Measurements from ENCODE around the gene DEGS2. TPM values are rescaled to one million over a fixed set of nuclear protein-coding genes. Genes with fewer than 3 reads are reported as not detected.

The DEGS2 gene
- total and polyA plus RNA-seq, 7 experiments from 2014 or later: 0.19 to 1.0 (median 0.44) TPM; not detected in 1

DNA sequence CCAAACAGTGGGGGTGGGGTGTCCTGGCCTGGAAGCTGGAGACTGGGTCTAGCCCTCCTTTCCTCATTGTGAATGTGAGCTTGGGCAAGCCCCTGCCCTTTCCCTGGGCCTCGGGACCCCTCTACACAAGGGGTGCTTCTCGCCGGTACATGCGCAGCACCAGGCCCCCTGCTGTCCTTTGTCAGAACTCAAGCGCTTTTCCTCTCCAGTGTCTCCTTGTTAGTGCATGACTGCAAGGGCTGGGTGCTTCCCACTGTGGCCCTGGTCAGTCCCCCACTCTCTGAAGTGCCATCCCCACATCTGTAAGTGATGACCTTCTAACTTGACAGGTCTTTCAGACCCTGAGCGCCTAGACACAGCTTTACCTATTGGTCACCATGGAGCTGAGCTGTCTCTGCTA lies 44.2 kb downstream of the DEGS2 start:
- ATAC-seq (no peak), DNase-seq (no peak)
- ChIA-PET CTCF (interaction anchor here (0.7 to 35.2 kb wide), 5 partner anchors 9 to 77 kb away, joined by 3 to 758 read pairs (median 4); partner anchors contain the start of gene EVL), POLR2A (interaction anchor here (59.0 kb wide), 1 partner anchor 50 kb away, joined by 2344 read pairs; the partner anchor contains the start of gene EVL)
- Mint-ChIP-seq H3K27ac (peak overlapping the region in 7 of 9 donors; percentile 40 to 87 (median 67)), H3K27me3 (no peaks in the 10 kb centered on the region), H3K36me3 (peaks cover 19 to 37% (median 26%) of the 10 kb centered on the region in 5 donors), H3K4me3 (no peak overlapping the region), H3K4me1 (peaks cover 42 to 70% (median 50%) of the 10 kb centered on the region in 7 donors), H3K9me3 (no peaks in the 10 kb centered on the region)
- no peak overlapping the region for H3K4me3 ChIP-seq (ENCODE audit: low read length)
- H3K27ac ChIP-seq (ENCODE audit: low read depth, low read length): no peak overlapping the region
- peaks cover 41 to 98% (median 42%) of the 10 kb centered on the region in 3 experiments for H3K36me3 ChIP-seq (ENCODE audit: control insufficient read depth in 2 of 3, insufficient read depth in 3 of 3, low read length in 3 of 3)
- intact Hi-C loops (cut with micrococcal nuclease): no loop called here
- no peaks in the 10 kb centered on the region for H3K9me3 ChIP-seq (ENCODE audit: control insufficient read depth in 2 of 3, low read length in 3 of 3)
- no peaks in the 10 kb centered on the region for H3K27me3 ChIP-seq (ENCODE audit: control insufficient read depth in 2 of 2, insufficient read depth in 2 of 2, low read length in 2 of 2)
- peaks cover 0 to 15% of the 10 kb centered on the region in 2 donors for H3K4me1 ChIP-seq (ENCODE audit: control insufficient read depth in 2 of 2, insufficient read depth in 2 of 2, low read length in 2 of 2)

DNA sequence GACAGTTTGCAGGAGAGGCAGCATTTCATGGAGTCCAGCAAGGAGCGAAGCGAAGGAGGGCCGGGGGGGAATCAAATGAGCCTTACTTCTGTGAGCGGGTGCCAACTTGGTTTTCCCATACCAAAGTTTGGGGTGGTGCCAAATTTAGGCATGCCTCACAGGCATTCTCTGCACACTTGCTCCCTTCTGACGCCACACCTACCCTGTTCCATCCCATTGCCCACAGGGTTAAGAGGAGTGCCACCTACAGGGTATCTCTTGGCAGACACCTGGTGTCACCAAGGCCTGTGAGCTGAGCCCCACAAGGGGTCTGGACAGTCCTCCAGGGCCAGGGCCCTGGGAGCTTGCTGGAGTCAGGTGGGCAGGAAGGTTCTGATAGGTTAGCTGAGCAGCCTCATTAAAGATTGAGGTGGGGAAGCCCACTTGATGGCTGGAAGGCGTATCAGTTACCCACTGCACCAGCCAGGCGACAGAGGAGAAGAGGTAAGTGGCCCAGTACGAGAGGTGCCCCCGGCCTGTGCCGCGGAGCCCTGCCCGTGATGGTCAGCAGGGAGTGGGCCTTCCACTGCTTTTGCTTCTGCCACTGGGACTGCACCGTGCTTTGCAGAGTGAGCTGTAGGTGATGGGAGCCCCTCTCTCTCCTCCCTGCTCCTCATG lies 45.2 kb downstream of the DEGS2 start:
- Mint-ChIP-seq H3K9me3 (no peaks in the 10 kb centered on the region), H3K4me1 (peaks cover 42 to 73% (median 50%) of the 10 kb centered on the region in 7 donors), H3K36me3 (peaks cover 19 to 42% (median 24%) of the 10 kb centered on the region in 5 donors), H3K27ac (peak overlapping the region in 8 of 9 donors; percentile 28 to 93 (median 82)), H3K27me3 (no peaks in the 10 kb centered on the region), H3K4me3 (no peak overlapping the region)
- ATAC-seq (no peak), DNase-seq (no peak)
- Histone ChIP-seq H3K27ac (ENCODE audit: low read depth, low read length) (peak overlapping the region; percentile 56), H3K27me3 (ENCODE audit: control insufficient read depth in 2 of 2, insufficient read depth in 2 of 2, low read length in 2 of 2) (no peaks in the 10 kb centered on the region), H3K36me3 (ENCODE audit: control insufficient read depth in 2 of 3, insufficient read depth in 3 of 3, low read length in 3 of 3) (peaks cover 38 to 98% (median 41%) of the 10 kb centered on the region in 3 experiments), H3K4me3 (ENCODE audit: low read length) (no peak overlapping the region), H3K9me3 (ENCODE audit: control insufficient read depth in 2 of 3, low read length in 3 of 3) (no peaks in the 10 kb centered on the region), H3K4me1 (ENCODE audit: control insufficient read depth in 2 of 2, insufficient read depth in 2 of 2, low read length in 2 of 2) (peaks cover 0 to 16% of the 10 kb centered on the region in 2 donors)
- intact Hi-C loops (cut with micrococcal nuclease): no loop called here
- CTCF ChIA-PET: interaction anchor here (1.1 to 35.2 kb wide), 2 partner anchors 8 to 41 kb away, joined by 4 to 758 read pairs; partner anchors contain the start of gene EVL
- POLR2A ChIA-PET: interaction anchor here (59.0 kb wide), 1 partner anchor 49 kb away, joined by 2344 read pairs; the partner anchor contains the start of gene EVL

DNA sequence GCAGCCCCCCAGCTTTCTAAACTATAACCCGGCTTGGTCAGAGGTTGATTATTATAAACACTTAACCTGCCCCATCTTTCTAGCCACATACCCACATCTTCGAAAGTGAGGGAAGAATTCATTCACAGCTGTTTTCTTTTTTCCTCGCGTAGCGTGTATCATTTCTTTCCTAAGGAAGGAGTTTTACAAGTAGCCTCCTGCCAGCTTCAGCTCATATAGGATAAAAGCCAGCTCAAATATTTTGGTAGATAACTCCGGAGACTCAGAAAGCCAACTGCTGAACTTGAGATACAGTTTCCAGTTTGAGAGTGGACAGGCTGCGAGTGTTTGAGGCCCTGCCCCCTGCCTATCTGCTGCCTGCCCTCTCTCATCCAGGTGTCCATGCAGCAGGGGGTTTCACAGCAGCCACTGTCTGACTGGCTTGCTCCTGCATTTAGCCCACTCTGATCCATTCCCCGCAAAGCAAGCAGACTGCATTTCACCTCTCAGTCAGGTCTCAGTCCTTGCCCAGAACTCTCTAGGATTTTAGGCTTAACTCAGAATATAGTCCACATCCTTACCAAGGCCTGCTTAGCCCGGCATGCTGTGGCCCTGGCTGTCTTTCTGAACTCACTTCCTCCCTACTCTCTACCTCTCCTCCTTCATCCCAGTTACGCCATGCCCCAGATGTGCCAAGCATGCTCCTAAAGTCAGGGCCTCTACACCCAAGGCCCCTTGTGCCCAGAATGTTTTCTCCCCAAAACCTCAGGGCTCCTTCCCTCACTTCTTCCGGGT lies 47.3 kb downstream of the DEGS2 start:
- H3K27ac ChIP-seq (ENCODE audit: low read depth, low read length): peak overlapping the region; percentile 56
- peaks cover 35 to 96% (median 49%) of the 10 kb centered on the region in 3 experiments for H3K36me3 ChIP-seq (ENCODE audit: control insufficient read depth in 2 of 3, insufficient read depth in 3 of 3, low read length in 3 of 3)
- Mint-ChIP-seq H3K27me3 (no peaks in the 10 kb centered on the region), H3K36me3 (peaks cover 12 to 47% (median 23%) of the 10 kb centered on the region in 5 donors), H3K9me3 (no peaks in the 10 kb centered on the region), H3K4me1 (peaks cover 48 to 74% (median 57%) of the 10 kb centered on the region in 7 donors), H3K4me3 (peak overlapping the region in 1 of 10 donors; percentile 43), H3K27ac (peak overlapping the region; percentile 31 to 92 (median 84))
- H3K4me1 ChIP-seq (ENCODE audit: control insufficient read depth in 2 of 2, insufficient read depth in 2 of 2, low read length in 2 of 2): peaks cover 12 to 38% of the 10 kb centered on the region in 2 donors
- no peak for DNase-seq
- ATAC-seq: no peak
- POLR2A ChIA-PET: interaction anchor here (0.8 to 59.0 kb wide), 4 partner anchors 13 to 47 kb away, joined by 3 to 2344 read pairs (median 4); partner anchors contain the start of gene EVL
- no peaks in the 10 kb centered on the region for H3K9me3 ChIP-seq (ENCODE audit: control insufficient read depth in 2 of 3, low read length in 3 of 3)
- intact Hi-C loops (cut with micrococcal nuclease): no loop called here
- CTCF ChIA-PET: interaction anchor here (35.2 kb wide), 1 partner anchor 39 kb away, joined by 758 read pairs; the partner anchor contains the start of gene EVL
- no peaks in the 10 kb centered on the region for H3K27me3 ChIP-seq (ENCODE audit: control insufficient read depth in 2 of 2, insufficient read depth in 2 of 2, low read length in 2 of 2)
- no peak overlapping the region for H3K4me3 ChIP-seq (ENCODE audit: low read length)

DNA sequence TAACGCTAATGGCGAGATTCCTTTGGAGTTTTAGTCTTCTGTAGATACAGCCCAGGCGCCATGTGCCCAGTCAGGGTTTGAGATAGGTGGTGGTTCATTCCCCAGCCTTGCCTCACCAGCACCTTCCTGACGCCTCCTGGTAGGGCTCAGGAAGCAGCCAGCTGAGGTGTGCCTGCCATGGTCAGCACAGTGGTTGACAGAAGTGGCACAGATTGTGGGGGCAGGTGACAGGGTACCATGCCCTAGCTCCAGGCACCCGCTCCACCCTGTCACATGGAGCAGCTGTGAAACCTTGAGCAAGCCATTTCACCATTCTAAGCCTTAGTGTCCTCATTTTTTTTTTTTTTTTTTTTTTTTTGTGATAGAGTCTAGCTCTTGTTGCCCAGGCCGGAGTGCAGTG lies 48.6 kb downstream of the DEGS2 start:
- Histone ChIP-seq H3K36me3 (ENCODE audit: control insufficient read depth in 2 of 3, insufficient read depth in 3 of 3, low read length in 3 of 3) (peaks cover 35 to 91% (median 50%) of the 10 kb centered on the region in 3 experiments), H3K4me1 (ENCODE audit: control insufficient read depth in 2 of 2, insufficient read depth in 2 of 2, low read length in 2 of 2) (peaks cover 25 to 51% of the 10 kb centered on the region in 2 donors), H3K27ac (ENCODE audit: low read depth, low read length) (peak overlapping the region; percentile 27), H3K4me3 (ENCODE audit: low read length) (no peak overlapping the region), H3K9me3 (ENCODE audit: control insufficient read depth in 2 of 3, low read length in 3 of 3) (no peaks in the 10 kb centered on the region), H3K27me3 (ENCODE audit: control insufficient read depth in 2 of 2, insufficient read depth in 2 of 2, low read length in 2 of 2) (no peaks in the 10 kb centered on the region)
- intact Hi-C loops (cut with micrococcal nuclease): no loop called here
- Mint-ChIP-seq H3K9me3 (no peaks in the 10 kb centered on the region), H3K27ac (peak overlapping the region in 7 of 9 donors; percentile 30 to 97 (median 56)), H3K4me3 (no peak overlapping the region), H3K4me1 (peaks cover 55 to 82% (median 64%) of the 10 kb centered on the region in 7 donors), H3K36me3 (peaks cover 7 to 51% (median 25%) of the 10 kb centered on the region in 5 donors), H3K27me3 (no peaks in the 10 kb centered on the region)
- ATAC-seq: no peak
- CTCF ChIA-PET: interaction anchor here (0.6 to 35.2 kb wide), 2 partner anchors 17 to 37 kb away, joined by 3 to 758 read pairs; partner anchors contain the start of gene EVL
- no peak for DNase-seq
- POLR2A ChIA-PET: interaction anchor here (0.8 to 59.0 kb wide), 3 partner anchors 11 to 46 kb away, joined by 3 to 2344 read pairs (median 4); partner anchors contain the start of gene EVL

DNA sequence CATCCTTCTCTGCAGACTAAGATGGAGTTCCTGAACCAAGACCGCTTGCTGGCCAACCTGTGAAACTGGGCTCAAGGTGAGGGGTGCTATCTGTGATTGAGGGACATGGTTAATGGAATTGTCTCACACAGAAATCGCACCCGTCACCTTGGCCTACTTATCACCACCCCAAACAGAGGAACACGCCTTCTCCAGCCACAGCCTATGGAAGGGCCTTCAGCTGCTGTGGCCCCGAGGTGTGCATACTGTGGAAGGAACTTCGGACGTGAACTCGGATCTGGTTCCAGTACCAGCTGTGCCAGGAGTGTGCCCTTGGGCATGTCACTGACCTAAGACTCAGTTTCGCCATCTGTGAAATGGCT lies 49.9 kb downstream of the DEGS2 start:
- intact Hi-C loops (cut with micrococcal nuclease): loop anchor here in 1 of 2 donors (10.0 kb wide), 1 partner anchor 265 kb away; the partner anchor contains the start of gene WDR25
- no peaks in the 10 kb centered on the region for H3K9me3 ChIP-seq (ENCODE audit: control insufficient read depth in 2 of 3, low read length in 3 of 3)
- H3K27ac ChIP-seq (ENCODE audit: low read depth, low read length): peak overlapping the region; percentile 83
- Mint-ChIP-seq H3K27ac (peak overlapping the region; percentile 81 to 98 (median 96)), H3K4me3 (peak overlapping the region in 1 of 10 donors; percentile 93), H3K27me3 (no peaks in the 10 kb centered on the region), H3K4me1 (peaks cover 61 to 86% (median 76%) of the 10 kb centered on the region in 7 donors), H3K36me3 (peaks cover 7 to 57% (median 27%) of the 10 kb centered on the region in 5 donors), H3K9me3 (no peaks in the 10 kb centered on the region)
- H3K27me3 ChIP-seq (ENCODE audit: control insufficient read depth in 2 of 2, insufficient read depth in 2 of 2, low read length in 2 of 2): no peaks in the 10 kb centered on the region
- no peak overlapping the region for H3K4me3 ChIP-seq (ENCODE audit: low read length)
- H3K36me3 ChIP-seq (ENCODE audit: control insufficient read depth in 2 of 3, insufficient read depth in 3 of 3, low read length in 3 of 3): peaks cover 31 to 84% (median 45%) of the 10 kb centered on the region in 3 experiments
- DNase-seq (no peak), ATAC-seq (no peak)
- ChIA-PET POLR2A (interaction anchor here (59.0 kb wide), 1 partner anchor 45 kb away, joined by 2344 read pairs; the partner anchor contains the start of gene EVL), CTCF (interaction anchor here (2.2 to 35.2 kb wide), 4 partner anchors 20 to 84 kb away, joined by 6 to 758 read pairs (median 30); partner anchors contain the start of gene EVL)
- peaks cover 36 to 63% of the 10 kb centered on the region in 2 donors for H3K4me1 ChIP-seq (ENCODE audit: control insufficient read depth in 2 of 2, insufficient read depth in 2 of 2, low read length in 2 of 2)

All from naive thymus-derived CD4-positive, alpha-beta T cell (primary cell).